H9 (cell line): ENCODE measurements around the gene NFAM1. TPM values are rescaled to one million over a fixed set of nuclear protein-coding genes. Genes with fewer than 3 reads are reported as not detected.

ENCODE experiments used
- DNase-seq: peaks from one replicate; pipeline ENCODE4 v3.0.0-alpha.2; 2017
- H2AFZ ChIP-seq: one replicate; pipeline ENCODE4 v1.6.1; 2013; ENCODE audit warnings: mild to moderate bottlenecking, low read length, control low read depth, moderate library complexity
- H2AK5ac ChIP-seq: 2 replicates; pipeline ENCODE4 v1.6.1; 2013; ENCODE audit warnings: low read length, control low read depth, mixed read lengths; ENCODE audit not compliant: insufficient read length
- H2BK120ac ChIP-seq: one replicate; pipeline ENCODE4 v1.6.1; 2013; ENCODE audit warnings: low read depth, mild to moderate bottlenecking, low read length, control low read depth, inconsistent platforms; ENCODE audit not compliant: poor library complexity, severe bottlenecking
- H2BK12ac ChIP-seq: 2 replicates; pipeline ENCODE4 v1.6.1; 2013; ENCODE audit warnings: low read length, control low read depth, mixed read lengths, low read depth; ENCODE audit not compliant: insufficient read length
- H2BK15ac ChIP-seq: 2 replicates; pipeline ENCODE4 v1.6.1; 2013; ENCODE audit warnings: low read depth, low read length, control low read depth
- H2BK20ac ChIP-seq: one replicate; pipeline ENCODE4 v1.6.1; 2013; ENCODE audit warnings: low read depth, mild to moderate bottlenecking, low read length, control low read depth, inconsistent platforms; ENCODE audit not compliant: poor library complexity, severe bottlenecking
- H2BK5ac ChIP-seq: 2 replicates; pipeline ENCODE4 v1.6.1; 2013; ENCODE audit warnings: low read length, control low read depth, mixed read lengths; ENCODE audit not compliant: insufficient read length
- H3K14ac ChIP-seq: 2 replicates; pipeline ENCODE4 v1.6.1; 2013; ENCODE audit warnings: low read length, control low read depth; ENCODE audit not compliant: insufficient read depth
- H3K18ac ChIP-seq: 2 replicates; pipeline ENCODE4 v1.6.1; 2013; ENCODE audit warnings: low read depth, mild to moderate bottlenecking, mixed read lengths, low read length, control low read depth; ENCODE audit not compliant: insufficient read length
- H3K23ac ChIP-seq: 2 replicates; pipeline ENCODE4 v1.6.1; 2013; ENCODE audit warnings: low read length, control low read depth, mixed read lengths, low read depth; ENCODE audit not compliant: insufficient read length
- H3K23me2 ChIP-seq: 2 replicates; pipeline ENCODE4 v1.6.1; 2013; ENCODE audit warnings: low read depth, mild to moderate bottlenecking, mixed read lengths, low read length, control low read depth; ENCODE audit not compliant: insufficient read length, poor library complexity, severe bottlenecking
- H3K27ac ChIP-seq: 2 replicates; pipeline ENCODE4 v1.5.1; 2013; ENCODE audit warnings: low read length, control low read depth, mixed read lengths, low read depth; ENCODE audit not compliant: insufficient read length
- H3K27me3 ChIP-seq: 2 replicates; pipeline ENCODE4 v1.6.1; 2013; ENCODE audit warnings: low read length, control low read depth, inconsistent platforms; ENCODE audit not compliant: insufficient read depth
- H3K4ac ChIP-seq: 2 replicates; pipeline ENCODE4 v1.6.1; 2013; ENCODE audit warnings: low read depth, mild to moderate bottlenecking, control low read depth, inconsistent platforms, low read length, moderate library complexity
- H3K4me1 ChIP-seq: 2 replicates; pipeline ENCODE4 v1.6.1; 2013; ENCODE audit warnings: low read length, control low read depth, inconsistent platforms; ENCODE audit not compliant: insufficient read depth
- H3K4me2 ChIP-seq: 2 replicates; pipeline ENCODE4 v1.6.1; 2013; ENCODE audit warnings: low read length, control low read depth, mixed read lengths; ENCODE audit not compliant: insufficient read length, insufficient read depth
- H3K56ac ChIP-seq: 2 replicates; pipeline ENCODE4 v1.6.1; 2013; ENCODE audit warnings: low read depth, mild to moderate bottlenecking, mixed read lengths, low read length, control low read depth; ENCODE audit not compliant: insufficient read length
- H3K79me1 ChIP-seq: 2 replicates; pipeline ENCODE4 v1.6.1; 2013; ENCODE audit warnings: low read depth, mild to moderate bottlenecking, moderate library complexity, low read length, control low read depth, inconsistent platforms; ENCODE audit not compliant: insufficient read depth, poor library complexity, severe bottlenecking
- H3K79me2 ChIP-seq: 2 replicates; pipeline ENCODE4 v1.6.1; 2013; ENCODE audit warnings: low read length, control low read depth, inconsistent platforms; ENCODE audit not compliant: insufficient read depth
- H3K9ac ChIP-seq: 2 replicates; pipeline ENCODE4 v1.6.1; 2013; ENCODE audit warnings: low read length, control low read depth, mixed read lengths; ENCODE audit not compliant: insufficient read length; ENCODE audit errors: extremely low read depth
- H3K9me3 ChIP-seq: one replicate; pipeline ENCODE4 v1.6.1; 2013; ENCODE audit warnings: low read depth, low read length, inconsistent platforms; ENCODE audit not compliant: control insufficient read depth
- H3T11ph ChIP-seq: one replicate; pipeline ENCODE4 v1.6.1; 2013; ENCODE audit warnings: mild to moderate bottlenecking, low read length, control low read depth, inconsistent platforms
- H4K20me1 ChIP-seq: one replicate; pipeline ENCODE4 v1.6.1; 2013; ENCODE audit not compliant: control insufficient read depth, insufficient read length, insufficient read depth
- H4K5ac ChIP-seq: 2 replicates; pipeline ENCODE4 v1.6.1; 2013; ENCODE audit warnings: low read depth, mild to moderate bottlenecking, mixed read lengths, low read length, control low read depth; ENCODE audit not compliant: insufficient read length
- H4K8ac ChIP-seq: replicated peaks from 2 replicates; pipeline ENCODE4 v1.6.1; 2013; ENCODE audit warnings: low read length, control low read depth, mixed read lengths, low read depth; ENCODE audit not compliant: insufficient read length
- H4K91ac ChIP-seq: 2 replicates; pipeline ENCODE4 v1.6.1; 2013; ENCODE audit warnings: low read depth, mild to moderate bottlenecking, moderate library complexity, mixed read lengths, low read length, control low read depth; ENCODE audit not compliant: insufficient read length
- H3K27ac Mint-ChIP-seq, 3 experiments: 2 replicates in 2 of 3; 3 replicates in 1 of 3; pipeline ENCODE4 v1.8.0; 2020 to 2021; ENCODE audit warnings: mixed read lengths in 3 of 3, mild to moderate bottlenecking in 1 of 3, moderate library complexity in 1 of 3
- H3K27me3 Mint-ChIP-seq: 2 replicates; pipeline ENCODE4 v1.8.0; 2021; ENCODE audit warnings: low read depth, mild to moderate bottlenecking, moderate library complexity, mixed read lengths
- H3K36me3 Mint-ChIP-seq, 3 experiments: 2 replicates in 2 of 3; 3 replicates in 1 of 3; pipeline ENCODE4 v1.8.0; 2020 to 2021; ENCODE audit warnings: low read depth in 3 of 3, mixed read lengths in 3 of 3; ENCODE audit not compliant: insufficient read depth in 1 of 3
- H3K4me1 Mint-ChIP-seq, 2 experiments: 2 replicates each; pipeline ENCODE4 v1.8.0; 2020; ENCODE audit warnings: mixed read lengths in 2 of 2
- H3K4me3 Mint-ChIP-seq, 2 experiments: 2 replicates in 1 of 2; 3 replicates in 1 of 2; pipeline ENCODE4 v1.8.0; 2020 to 2021; ENCODE audit warnings: mild to moderate bottlenecking in 2 of 2, mixed read lengths in 2 of 2, moderate library complexity in 1 of 2
- H3K9me3 Mint-ChIP-seq, 2 experiments: 2 replicates in 1 of 2; 3 replicates in 1 of 2; pipeline ENCODE4 v1.8.0; 2020; ENCODE audit warnings: mild to moderate bottlenecking in 2 of 2, mixed read lengths in 2 of 2, moderate library complexity in 1 of 2
- CTCF ChIP-seq: fragments of 200-600 bp; sonication (generic); conservative IDR thresholded peaks from 3 replicates; pipeline ENCODE4 v1.8.0; 2021; ENCODE audit warnings: antibody characterized with exemption, mild to moderate bottlenecking
- WGBS: extraction: QIAGEN DNeasy Blood & Tissue Kit; methylation state at CpG from one replicate; pipeline ENCODE4 v1.1.7; 2013; ENCODE audit warnings: missing lambda C conversion rate, low lambda C conversion rate, mixed read lengths; ENCODE audit not compliant: insufficient read length; ENCODE audit errors: extremely low coverage; 5-methylcytosine and 5-hydroxymethylcytosine counted together
- total RNA-seq: library from RNA; stranded (reverse); gene quantifications from 2 replicates; pipeline ENCODE4 v1.2.1, GENCODE V29; 2021

NFAM1 gene
- total RNA-seq, 1 experiment from 2014 or later, result 0.68 TPM

DNA sequence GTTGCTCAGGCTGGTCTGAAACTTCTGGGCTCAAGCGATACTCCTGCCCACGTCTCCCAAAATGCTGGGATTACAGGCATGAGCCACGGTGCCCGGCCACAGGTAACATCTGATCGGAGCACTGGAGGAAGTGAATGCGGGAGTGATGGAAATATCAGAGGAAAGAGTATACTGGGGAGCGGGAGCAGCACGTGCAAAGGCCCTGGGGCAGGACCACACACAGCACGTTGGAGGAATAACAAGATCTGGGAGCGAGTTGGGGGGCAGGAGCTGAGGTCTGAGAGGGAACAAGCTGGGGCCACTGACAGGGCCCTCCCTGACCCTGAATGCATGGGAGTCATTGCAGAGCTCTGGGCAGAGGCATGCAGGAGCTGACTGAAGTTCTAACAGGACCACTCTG, 70.7 kb downstream of the NFAM1 start:
- Histone ChIP-seq H2BK12ac (no peak overlapping the region), H3K79me2 (no peaks in the 10 kb centered on the region), H2BK5ac (no peak overlapping the region), H3K27me3 (no peaks in the 10 kb centered on the region; the same call in 1 of the 2 replicates), H2AK5ac (no peak overlapping the region), H3K4me1 (peaks cover 6% of the 10 kb centered on the region; the same call in 1 of the 2 replicates), H3K27ac (no peak overlapping the region), H3K18ac (no peak overlapping the region), H2BK20ac (no peak overlapping the region), H4K91ac (no peak overlapping the region), H2AFZ (no peak overlapping the region), H3K14ac (no peak overlapping the region; the same call in 1 of the 2 replicates), H3K9ac (no peak overlapping the region), H3T11ph (no peak overlapping the region), H3K23me2 (no peaks in the 10 kb centered on the region), H3K23ac (no peak overlapping the region), H3K79me1 (no peaks in the 10 kb centered on the region), H2BK15ac (no peak overlapping the region), H3K4me2 (no peak overlapping the region), H4K20me1 (no peaks in the 10 kb centered on the region), H4K8ac (no peak overlapping the region), H2BK120ac (no peak overlapping the region), H3K9me3 (no peaks in the 10 kb centered on the region), H3K4ac (no peak overlapping the region), H3K56ac (no peak overlapping the region), H4K5ac (no peak overlapping the region)
- H3K27me3 Mint-ChIP-seq, result peaks cover 33% of the 10 kb centered on the region
- no peaks in the 10 kb centered on the region for H3K9me3 Mint-ChIP-seq
- H3K4me3 Mint-ChIP-seq, result no peak overlapping the region; a peak in 1 of 5 replicates
- no peak for TF ChIP-seq CTCF
- no CpG with 5 or more reads among the region's 10 CpGs for WGBS
- peaks cover 0 to 4% (median 3%) of the 10 kb centered on the region in 3 experiments; a peak in 3 of 7 replicates for H3K36me3 Mint-ChIP-seq
- H3K4me1 Mint-ChIP-seq, result peaks cover 34 to 47% of the 10 kb centered on the region in 2 experiments
- DNase-seq, result no peak
- H3K27ac Mint-ChIP-seq, result no peak overlapping the region; a peak in 1 of 7 replicates
